Central memory CD4-positive, alpha-beta T cell (primary cell): ENCODE measurements around the gene IPCEF1.
"Not testable (repeated sequence)": the region's sequence is repeated elsewhere in the genome, so short reads cannot be mapped to it uniquely, and the experiment has no call there.

ENCODE experiments used
- DNase-seq: peaks from one replicate; pipeline ENCODE4 v3.0.0; 2022

The IPCEF1 gene

DNA sequence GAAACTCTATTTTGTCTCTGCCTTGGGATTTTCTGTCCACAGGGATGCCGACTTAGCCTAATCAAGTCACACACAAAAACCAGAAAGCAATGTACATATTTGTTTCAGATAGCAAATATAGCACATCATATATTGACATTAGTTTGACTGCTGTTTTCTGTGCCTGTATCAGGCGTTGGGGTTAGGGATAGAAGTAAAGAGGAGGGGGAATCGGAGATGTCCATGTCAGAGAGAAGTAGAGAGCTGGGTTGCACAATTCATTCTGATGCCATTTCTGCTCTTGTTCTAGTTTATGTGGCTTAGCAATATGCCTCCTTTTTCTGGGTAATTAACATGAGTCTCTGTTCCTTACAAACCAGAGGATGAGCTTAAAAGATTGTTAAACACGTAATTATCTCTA is 14.7 kb upstream of the IPCEF1 start:
- DNase-seq, result no peak

DNA sequence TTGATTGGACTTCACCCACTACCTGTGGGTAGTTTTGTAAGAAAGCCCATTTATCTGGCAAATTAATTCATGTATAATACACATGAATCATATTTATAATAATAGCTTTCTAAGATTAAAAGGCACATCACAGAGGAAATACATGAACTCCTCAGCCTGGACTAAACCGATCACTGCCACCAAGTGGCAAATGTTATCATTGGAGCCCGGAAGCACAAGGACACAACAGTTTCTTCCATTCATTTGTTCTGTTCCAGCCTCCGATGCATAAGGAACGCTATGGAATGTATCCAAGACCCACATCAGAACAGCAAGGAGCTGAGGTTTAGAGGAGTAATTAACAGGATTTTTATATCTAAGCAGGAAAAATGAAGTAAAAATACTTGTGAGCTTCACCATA is 13.9 kb upstream of the IPCEF1 start:
- DNase-seq, result peak; percentile 4

DNA sequence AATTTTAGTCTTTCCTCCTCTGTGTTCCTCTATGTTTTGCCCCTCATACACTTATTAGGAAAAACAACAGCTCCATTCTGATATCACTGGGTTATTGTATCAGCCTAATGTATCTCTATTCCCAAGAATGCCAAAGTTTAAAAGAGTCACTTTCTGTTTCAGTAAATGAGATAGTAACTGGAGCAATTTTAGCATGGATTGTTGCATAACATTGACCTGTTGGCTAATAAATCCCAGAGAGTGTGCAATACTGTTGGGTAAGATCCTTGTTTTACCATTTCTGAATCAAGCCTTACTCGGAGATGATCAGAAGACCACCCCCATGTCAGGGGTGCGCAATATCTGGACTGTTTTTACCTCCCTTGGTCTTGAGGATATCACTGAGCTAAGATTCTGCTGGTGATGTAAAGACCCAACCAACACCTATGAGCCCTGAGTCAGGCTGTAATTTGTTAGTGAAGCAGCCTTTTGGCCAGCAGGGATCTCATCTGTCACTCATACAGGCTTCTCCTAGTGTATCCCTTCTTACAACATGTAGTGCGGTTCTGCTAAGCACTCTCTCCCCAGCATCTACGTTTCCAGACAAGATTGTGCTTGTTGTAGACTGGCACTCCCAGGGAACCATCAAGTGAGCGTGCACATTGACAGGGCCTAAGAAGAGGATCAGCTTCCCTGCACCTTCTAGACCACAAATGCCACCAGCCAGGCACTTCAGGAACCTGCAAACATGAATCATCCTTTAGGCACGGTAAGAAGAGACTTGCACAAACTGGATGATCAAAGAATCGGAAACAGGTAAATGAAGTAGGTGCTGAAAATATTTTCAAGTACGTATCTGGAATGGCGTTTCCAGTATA is 11.5 kb upstream of the IPCEF1 start:
- DNase-seq, result no peak

DNA sequence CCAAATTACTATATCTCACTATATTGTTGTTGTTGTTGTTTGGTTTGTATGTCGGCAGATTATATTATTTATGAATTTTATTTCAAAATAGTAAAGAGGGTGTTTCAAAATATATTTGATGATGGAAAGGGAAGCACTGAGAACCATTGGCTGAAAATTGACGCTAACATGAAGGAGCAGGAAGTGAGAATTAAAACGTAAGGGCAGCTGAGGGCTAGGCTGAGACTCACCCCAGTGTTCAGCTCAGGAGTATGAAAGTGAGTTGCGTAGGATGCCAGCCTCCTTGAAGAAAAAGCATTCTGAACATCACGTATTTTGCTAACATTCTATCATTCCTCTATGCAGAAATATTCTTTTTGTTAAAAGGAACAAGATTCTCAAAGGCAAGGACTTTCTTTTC is 10.7 kb upstream of the IPCEF1 start:
- DNase-seq, result no peak

DNA sequence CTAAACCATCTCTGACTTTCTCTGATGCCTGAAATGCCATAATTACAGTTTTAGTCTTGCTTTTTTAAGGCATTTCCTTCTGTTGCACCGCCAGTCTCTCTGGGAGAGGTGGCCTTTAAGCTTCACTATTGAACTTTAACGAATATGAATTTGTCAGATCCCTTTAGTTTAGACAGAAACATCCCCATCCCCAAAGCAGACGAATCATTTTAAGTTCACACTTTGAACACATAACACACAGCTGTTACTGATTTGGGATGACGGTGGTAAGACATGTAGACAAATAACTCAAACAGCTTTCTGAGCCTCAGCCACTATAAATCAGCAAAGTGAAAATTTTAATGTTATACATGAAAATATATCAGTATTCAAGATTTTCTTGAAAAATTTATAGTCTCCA is 7.2 kb upstream of the IPCEF1 start:
- DNase-seq, result no peak

DNA sequence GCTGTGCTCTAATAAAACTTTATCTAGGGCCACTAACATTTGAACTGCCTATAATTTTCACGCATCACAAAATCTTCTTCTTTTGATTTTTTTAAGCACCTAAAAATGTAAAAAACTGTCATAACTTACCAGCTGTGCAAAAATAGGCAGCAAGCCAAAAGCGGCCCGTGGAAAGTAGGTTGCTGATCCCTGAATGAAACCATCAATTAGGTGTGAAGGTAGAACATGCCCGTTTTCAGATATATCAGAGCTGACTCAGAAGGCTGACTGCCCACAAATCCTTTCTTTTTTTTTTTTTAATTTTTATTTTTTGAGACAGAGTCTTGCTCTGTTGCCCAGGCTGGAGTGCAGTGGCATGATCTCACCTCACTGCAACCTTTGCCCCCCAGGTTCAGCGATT is 4.9 kb upstream of the IPCEF1 start:
- DNase-seq, result no peak

DNA sequence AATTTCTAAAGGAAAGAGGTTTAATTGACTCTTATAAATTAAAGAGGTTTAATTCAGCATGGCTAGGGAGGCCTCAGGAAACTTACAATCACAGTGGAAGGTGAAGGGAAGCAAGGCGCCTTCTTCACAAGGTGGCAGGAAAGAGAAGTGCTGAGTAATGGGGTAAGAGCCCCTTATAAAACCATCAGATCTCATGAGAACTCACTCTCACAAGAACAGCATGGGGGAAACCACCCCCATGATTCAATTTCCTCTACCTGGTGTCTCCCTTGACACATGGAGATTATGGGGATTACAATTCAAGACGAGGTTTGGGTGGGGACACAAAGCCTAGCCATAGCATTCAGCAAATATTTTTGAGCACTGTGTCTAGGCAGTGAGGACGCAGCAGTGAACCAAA is 3.9 kb upstream of the IPCEF1 start:
- no peak for DNase-seq

DNA sequence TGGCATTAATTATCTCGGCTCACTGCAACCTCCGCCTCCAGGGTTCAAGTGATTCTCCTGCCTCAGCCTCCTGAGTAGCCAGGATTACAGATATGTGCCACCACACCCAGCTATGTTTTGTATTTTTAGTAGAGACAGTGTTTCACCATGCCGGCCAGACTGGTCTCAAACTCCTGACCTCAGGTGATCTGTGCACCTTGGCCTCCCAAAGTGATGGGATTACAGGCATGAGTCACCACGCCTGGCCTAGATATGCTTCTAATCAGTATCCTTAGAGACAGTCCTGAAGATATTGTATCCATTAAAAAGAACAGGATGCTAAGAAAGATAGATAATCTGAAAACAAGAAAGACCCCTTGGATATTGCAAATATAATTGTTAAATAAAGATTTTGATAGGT is 3.1 kb upstream of the IPCEF1 start:
- no peak for DNase-seq

DNA sequence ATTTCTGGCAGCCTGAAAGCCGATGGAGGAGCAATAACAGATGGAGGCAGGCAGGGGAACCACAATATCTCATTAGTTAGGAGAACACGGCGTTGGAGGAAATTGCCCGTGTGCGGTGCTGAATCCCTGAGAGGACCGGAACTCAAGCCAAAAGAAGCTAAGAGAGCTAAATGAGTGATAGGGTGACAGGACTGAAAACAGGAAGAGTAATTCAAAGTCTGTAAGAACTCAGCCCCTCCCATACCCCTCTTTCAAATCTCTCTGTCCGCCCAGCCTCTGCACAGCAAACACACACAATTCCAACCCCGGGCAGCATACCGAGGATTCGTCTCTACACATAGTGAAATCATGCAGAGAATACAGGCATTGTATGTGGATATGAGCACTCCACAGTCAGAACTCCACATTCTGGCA is 2.6 kb upstream of the IPCEF1 start:
- DNase-seq, result no peak

DNA sequence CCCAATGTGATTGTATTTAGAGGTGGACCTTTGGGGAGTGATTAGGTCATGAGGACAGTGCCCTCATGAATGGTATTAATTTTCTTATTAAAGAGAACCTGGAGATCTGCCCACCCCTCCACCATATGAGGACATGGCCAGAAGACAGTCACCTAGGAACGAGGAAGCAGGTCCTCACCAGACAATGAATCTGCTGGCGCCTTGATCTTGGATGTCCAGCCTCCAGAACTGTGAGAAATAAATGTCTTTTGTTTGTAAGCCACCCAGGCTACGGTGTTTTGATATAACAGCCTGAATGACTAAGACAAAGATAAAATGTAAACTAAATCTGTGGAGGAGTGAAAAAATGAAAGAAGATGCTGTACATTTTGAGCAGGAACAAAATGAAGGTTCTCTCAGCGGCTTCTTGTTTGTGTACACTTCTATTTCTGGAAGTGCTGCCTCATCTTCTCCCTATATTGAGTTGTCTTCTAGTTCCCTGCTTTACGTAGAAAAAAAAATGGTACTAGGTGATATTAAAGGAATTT is 1.5 kb upstream of the IPCEF1 start:
- DNase-seq, result no peak

DNA sequence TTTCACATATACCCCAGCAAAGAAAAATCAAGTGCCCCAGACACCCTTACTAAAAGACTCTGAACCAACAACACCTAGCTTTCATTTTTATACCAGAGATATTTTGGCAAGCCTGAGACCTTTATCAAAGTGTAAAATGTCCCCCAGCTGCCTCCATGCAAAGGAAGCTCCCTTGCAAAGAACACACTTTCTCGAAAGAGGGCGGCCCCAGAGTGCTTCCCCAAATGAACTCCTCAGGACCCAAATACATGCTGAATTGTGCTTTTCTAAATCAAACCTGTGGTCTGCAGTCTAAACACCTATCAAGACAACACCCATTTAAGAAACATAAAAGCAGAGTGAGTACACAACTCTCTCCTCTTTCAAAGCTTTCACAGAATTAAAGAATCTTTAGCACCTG is 490 bp downstream of the IPCEF1 start:
- DNase-seq, result no peak

DNA sequence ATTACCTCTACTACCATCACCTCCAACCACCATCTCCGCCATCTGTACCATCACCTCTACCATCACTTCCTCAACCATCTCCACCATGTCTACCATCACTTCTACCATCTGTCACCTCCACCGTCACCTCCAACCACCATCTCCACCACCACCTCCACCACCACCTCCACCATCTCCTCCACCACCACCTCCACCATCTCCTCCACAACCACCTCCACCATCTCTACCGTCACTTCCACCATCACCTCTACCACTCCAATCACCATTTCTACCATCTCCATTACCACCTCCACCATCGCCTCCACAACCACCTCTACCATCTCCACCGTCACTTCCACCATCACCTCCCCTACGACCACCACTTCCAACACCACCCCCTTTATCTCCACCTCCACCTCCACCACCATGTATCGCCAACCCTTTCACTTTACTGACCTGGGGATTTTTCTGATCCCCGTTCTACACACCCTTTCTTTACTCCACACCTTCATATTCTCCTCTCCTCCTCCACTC is 2.3 kb downstream of the IPCEF1 start:
- DNase-seq, result no peak

DNA sequence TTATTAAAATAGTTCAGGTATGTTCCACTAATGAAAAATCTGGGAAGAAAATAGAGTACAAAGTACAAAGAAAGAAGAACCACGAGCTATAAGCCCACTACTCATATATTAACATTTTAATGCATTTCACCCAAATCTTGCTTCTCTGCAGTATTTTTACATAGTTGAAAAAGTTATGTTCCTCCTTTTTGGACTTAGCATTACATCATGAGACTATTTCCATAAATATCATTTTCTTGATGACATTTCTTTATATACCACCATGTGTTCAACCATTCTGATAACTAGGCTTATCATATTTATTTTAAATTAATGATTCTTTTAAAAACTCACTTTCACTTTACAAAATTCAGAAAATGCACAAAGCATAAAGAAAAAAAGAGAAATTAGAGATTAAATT is 3.0 kb downstream of the IPCEF1 start:
- DNase-seq, result no peak

DNA sequence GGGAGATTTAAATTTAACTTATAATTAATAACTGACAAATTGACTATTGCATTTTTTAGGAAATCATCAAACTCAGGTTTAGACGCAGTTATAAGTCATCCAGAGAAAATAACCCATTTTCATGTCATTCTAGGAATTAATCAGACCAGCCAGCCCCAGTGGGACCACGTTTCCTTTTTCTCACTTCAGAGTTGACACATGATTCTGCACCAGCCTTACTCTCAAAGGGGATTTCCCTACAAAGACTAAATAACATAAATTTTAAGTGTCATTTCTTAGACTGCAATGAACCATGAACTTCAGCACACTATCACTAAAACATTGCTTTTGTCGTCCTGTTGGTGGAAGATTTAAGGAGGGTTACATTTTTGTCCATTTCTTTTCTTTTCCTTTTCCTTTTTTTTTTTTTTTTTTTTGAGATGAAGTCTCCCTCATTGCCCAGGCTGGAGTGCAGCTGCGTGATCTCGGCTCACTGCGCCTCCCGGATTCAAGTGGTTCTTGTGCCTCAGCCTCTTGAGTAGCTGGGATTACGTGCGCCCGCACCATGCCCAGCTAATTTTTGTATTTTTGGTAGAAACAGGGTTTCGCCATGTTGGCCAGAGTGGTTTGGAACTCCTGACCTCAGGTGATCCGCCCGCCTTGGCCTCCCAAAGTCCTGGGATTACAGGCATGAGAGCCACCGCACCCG is 3.6 kb downstream of the IPCEF1 start:
- DNase-seq, result no peak

DNA sequence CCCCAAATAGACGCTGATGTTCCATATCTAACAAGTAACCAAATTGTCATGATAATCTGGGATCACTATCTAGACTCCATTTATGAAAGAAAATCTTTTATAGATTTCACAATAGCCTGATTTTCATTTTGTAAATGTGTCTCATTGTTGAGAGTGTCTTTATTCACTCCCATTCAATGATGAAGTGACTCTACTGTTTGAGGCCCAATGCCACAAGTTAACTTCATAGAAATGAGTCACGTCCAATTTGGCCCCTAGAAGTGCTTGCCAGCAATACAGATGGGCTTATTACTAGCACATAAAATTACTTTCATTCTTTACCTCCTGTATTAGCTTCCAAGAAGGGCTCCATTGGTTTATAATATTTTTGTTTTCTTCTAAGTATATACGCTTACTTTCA is 6.3 kb downstream of the IPCEF1 start:
- DNase-seq, result no peak

DNA sequence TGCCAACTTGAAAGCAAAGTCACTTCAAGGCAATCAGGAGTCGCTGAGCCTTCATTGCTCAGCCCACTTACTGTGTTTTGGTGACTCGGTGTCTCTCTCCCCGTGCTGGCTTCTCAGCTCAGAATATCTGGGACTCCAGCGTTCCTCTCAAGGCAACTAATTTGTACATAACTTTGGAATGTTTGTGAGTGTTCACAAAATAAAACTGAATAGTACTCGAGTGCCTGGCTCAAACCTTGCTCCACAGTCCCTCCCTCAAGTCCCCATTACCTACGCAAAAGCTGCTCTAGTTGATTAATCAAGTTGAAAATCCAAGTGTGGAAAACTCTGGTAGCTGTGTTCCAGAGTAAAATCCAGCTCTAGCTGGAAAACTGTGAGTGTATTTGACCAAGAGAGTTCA is 8.6 kb downstream of the IPCEF1 start:
- no peak for DNase-seq

DNA sequence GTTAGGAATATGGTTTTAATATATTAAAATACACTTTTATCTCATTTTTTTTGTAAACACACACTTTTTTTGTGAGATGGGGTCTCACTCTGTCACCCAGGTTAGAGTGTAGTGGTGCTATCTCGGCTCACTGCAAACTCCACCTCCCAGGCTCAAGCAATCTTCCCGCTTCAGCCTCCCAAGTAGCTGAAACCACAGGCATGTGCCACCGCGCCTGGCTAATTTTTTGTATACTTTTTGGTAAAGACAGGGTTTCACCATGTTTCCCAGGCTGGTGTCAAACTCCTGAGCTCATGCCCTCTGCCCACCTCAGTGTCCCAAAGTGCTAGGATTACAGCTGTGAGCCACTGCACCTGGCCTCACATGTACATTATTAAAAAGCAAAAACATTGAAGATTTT is 10.8 kb downstream of the IPCEF1 start:
- no peak for DNase-seq

DNA sequence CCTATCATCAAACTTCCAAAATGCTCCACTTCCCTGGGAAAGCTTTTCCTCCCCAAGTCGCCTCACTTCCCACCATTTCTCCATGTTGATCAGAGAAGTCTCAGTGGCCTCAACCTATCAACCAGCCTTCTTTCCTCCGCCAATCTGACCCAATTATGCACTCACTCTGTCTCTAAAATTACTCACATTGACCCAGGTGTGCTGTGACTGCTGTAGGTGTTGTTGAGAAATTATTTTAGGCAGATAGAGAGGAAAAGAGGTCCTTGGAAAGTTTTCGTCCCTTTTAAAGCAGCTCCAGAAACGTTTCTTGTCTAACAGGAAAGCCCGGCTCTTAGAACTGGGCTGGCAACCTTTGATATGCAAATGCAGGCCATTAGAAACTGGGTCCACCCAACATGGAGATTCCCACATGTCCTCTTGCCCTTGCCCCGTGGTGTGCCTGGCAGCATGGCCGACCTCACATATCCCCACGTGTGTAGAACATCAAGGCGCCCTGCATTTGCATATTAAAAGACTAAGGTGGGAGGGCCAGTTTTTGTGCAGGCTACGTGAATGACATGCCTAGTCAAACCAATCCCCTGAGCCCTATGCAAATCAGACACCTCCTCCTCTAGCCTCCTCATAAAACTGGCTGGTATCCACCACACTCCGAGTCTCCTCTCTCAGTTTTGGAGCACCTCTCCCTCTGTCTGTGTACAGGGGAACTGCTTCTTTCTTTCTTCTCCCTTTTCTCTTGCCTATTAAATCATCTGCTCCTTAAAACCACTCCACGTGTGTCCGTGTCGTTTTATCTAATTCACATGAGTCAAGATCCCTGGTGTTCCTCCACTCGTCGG is 12.9 kb downstream of the IPCEF1 start:
- DNase-seq, result no peak

DNA sequence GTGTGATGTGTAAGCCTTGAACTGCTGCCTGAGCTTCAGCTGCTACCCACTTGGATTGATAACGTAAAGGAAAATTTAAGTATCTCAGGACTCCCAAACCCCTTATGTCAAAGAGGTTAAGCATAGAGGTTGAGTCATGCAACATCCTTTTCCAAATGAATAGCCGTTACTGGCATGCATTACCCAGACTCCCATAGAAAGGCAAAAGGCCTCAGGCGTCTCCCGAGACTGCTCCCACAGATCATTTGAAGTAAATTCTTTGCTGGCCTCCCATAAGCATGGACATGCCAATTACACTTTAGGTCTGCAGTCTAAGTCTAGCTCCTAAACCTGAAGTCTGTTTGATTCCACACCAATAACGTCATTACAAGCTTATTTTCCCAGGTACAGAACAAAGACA is 14.7 kb downstream of the IPCEF1 start:
- DNase-seq, result no peak

DNA sequence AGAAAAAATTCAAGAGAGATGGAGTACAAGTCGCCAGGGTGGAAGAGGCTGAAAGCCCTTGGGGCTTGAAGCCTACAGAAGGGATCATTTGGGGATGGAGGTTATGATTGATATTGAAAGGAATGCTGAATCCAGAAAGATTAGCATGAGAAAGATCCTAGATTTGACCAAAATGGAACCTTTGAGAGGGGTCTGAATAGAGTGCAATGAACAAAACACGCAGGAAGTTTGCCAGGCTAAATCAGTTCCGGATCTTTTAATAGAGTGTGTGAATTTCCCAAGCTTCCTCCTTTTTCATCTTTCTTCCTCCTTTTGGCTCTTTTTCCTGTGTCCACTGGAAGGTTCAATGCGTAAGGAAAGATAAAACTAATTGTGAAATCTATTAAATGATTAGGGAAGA is 15.3 kb downstream of the IPCEF1 start:
- no peak for DNase-seq

DNA sequence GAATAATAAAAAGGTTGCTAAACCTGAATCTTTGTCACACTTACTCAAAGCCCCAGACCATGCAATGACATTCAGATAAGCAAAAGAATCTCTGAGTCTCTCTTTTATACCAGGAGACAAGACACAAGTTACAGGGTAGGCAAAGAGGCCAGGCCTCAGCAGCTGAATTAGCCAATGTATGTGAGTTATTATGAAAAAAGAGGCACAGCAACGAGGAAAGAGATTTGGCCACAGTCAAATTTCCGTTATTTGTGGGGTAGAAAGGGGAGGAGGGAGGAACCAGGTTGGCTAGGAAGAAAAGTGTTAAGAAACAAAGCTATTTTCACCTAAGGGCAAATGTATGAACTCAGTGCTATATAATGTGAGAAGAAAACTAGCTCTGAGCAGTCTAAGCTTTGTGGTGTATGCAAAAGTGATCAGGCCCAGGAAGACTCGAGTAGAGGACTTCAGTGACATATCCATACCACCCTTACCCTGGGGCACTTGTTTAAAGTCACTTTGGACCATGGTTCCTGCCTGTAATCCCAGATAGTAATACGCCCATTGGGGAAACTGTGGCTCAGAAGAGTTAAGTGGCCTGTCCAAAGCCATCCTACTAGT is 19.1 kb downstream of the IPCEF1 start:
- DNase-seq, result no peak

DNA sequence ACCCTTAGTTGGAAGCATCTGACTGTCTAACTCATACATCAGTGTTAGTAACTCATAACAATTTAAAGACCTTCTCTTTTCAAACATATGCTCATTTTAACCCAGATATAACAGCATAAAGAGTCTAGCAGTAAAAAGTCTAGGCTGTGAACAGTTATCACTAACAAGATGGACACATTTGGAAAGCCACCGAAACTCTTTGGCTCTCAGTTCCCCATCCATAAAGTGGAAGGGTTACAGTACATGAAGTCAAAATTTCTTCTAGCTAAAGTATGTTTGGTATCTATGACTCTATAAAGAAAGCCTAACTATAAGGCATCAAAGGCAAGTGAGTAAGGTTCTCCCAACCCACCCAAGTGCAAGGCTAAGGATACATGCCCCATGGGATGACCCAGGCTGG is 22.5 kb downstream of the IPCEF1 start:
- not testable (repeated sequence) for DNase-seq

DNA sequence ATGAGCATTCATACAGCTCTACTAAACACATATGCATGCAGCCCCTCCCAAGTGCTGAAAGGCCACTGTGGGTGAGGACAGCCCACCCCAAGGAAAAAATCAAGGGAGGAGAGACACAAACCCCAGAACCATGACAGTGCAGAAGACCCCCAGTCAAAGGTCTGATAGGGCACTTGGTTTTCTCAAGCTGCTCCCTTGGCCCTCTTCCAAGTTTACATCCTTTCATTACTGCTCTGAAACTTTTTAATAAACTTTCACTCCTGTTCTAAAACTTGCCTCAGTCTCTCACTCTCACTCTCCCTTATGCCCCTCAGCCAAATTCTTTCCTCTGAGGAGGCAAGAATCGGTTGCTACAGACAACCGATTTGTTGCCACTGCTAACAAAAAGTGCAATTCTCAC is 24.9 kb downstream of the IPCEF1 start:
- DNase-seq, result no peak
